GM23248 (cell line): ENCODE data around the gene KCTD15.

Experiments
- EZH2 ChIP-seq: fragments of 200-600 bp; sonication (generic); IDR thresholded peaks from 2 replicates; pipeline ENCODE4 v1.6.1; 2018; ENCODE audit warnings: antibody characterized with exemption, mild to moderate bottlenecking; ENCODE audit not compliant: insufficient read depth, poor library complexity, severe bottlenecking
- EZH2phosphoT487 ChIP-seq: fragments of 200-600 bp; sonication (generic); IDR thresholded peaks from 2 replicates; pipeline ENCODE4 v1.6.1; 2018; ENCODE audit warnings: antibody characterized with exemption, moderate library complexity, mild to moderate bottlenecking, low read depth; ENCODE audit not compliant: insufficient read depth

- TF ChIP-seq EZH2 = no peak
- no peak for TF ChIP-seq EZH2phosphoT487
Observed at GRCh38 chr19:33828266-33829075, 31.8 kb downstream of the KCTD15 start.
